ENCODE results near the gene CXCL13. TPM values are rescaled to one million over a fixed set of nuclear protein-coding genes. Genes with fewer than 3 reads are reported as not detected.

CXCL13 gene
- total and polyA plus RNA-seq, 2 of the 13 experiments (the other 11 are each of a cell fraction or from before 2014, with no cell fraction given): not detected

GRCh38 chr4:77636902-77637301, 31.3 kb downstream of the CXCL13 start (continued):
- TF ChIP-seq EED (CRISPR knock-in tag; IDR thresholded peaks at IDR 0.05): no peak
- TF ChIP-seq ZSCAN29 (CRISPR knock-in tag; conservative IDR thresholded peaks at IDR 0.05): no peak
- no peak for TF ChIP-seq ZNF317 (CRISPR knock-in tag; IDR thresholded peaks at IDR 0.05)
- TF ChIP-seq POLR2G (IDR thresholded peaks at IDR 0.05; ENCODE audit: low read depth, low read length): no peak
- TF ChIP-seq REST (IDR thresholded peaks at IDR 0.05; ENCODE audit: borderline replicate concordance in 1 of 2, low read depth in 1 of 2, low read length in 2 of 2): no peak
- 0 out of 2 replicates have a peak, but pooled peaks have one; percentile 42 for TF ChIP-seq ZMYM2 (CRISPR knock-in tag; IDR thresholded peaks at IDR 0.05)
- peak; percentile 53; the same call in 1 of the 2 replicates for TF ChIP-seq GATAD1 (CRISPR knock-in tag; IDR thresholded peaks at IDR 0.05)
- no peak for TF ChIP-seq KAT7 (CRISPR knock-in tag; IDR thresholded peaks at IDR 0.05; ENCODE audit: borderline replicate concordance)
- no peak for TF ChIP-seq EHMT2 (IDR thresholded peaks at IDR 0.05; ENCODE audit: borderline replicate concordance, low read depth, low read length)
- no peak for TF ChIP-seq PRDM4 (CRISPR knock-in tag; IDR thresholded peaks at IDR 0.05; ENCODE audit: borderline replicate concordance)
- TF ChIP-seq CSRNP2 (CRISPR knock-in tag; conservative IDR thresholded peaks at IDR 0.05; ENCODE audit: low read depth): no peak
- TF ChIP-seq ZNF660 (CRISPR knock-in tag; IDR thresholded peaks at IDR 0.05; ENCODE audit: borderline replicate concordance, low read depth): no peak
- TF ChIP-seq POLR2AphosphoS2 (IDR thresholded peaks at IDR 0.05; ENCODE audit: low read depth, low read length): no peak
- TF ChIP-seq ZNF549 (CRISPR knock-in tag; IDR thresholded peaks at IDR 0.05): no peak
- no peak for TF ChIP-seq NR2F2 (IDR thresholded peaks at IDR 0.05; ENCODE audit: borderline replicate concordance, low read depth)
- no peak for TF ChIP-seq ZNF749 (CRISPR knock-in tag; IDR thresholded peaks at IDR 0.05; ENCODE audit: borderline replicate concordance)
- no peak for TF ChIP-seq SIX1 (CRISPR knock-in tag; IDR thresholded peaks at IDR 0.05; ENCODE audit: borderline replicate concordance)
- no peak for TF ChIP-seq FIP1L1 (IDR thresholded peaks at IDR 0.05; ENCODE audit: borderline replicate concordance, insufficient read depth, low read depth, low read length)
- no peak for TF ChIP-seq PHB2 (IDR thresholded peaks at IDR 0.05; ENCODE audit: partially characterized antibody)
- TF ChIP-seq ZNF205 (CRISPR knock-in tag; IDR thresholded peaks at IDR 0.05): no peak
- no peak for TF ChIP-seq ZBTB44 (CRISPR knock-in tag; IDR thresholded peaks at IDR 0.05)
- TF ChIP-seq CBX5 (CRISPR knock-in tag; IDR thresholded peaks at IDR 0.05; ENCODE audit: borderline replicate concordance): peak; percentile 93
